A549 treated with DMSO at 1 μM for 4 hours (cell line): ENCODE data around the gene PXMP2. TPM values are rescaled to one million over a fixed set of nuclear protein-coding genes. Genes with fewer than 3 reads are reported as not detected.

Experiments
- total RNA-seq: library from RNA; stranded (reverse); fragments of 200-300 nt; extraction: Qiagen RNA extraction; gene quantifications from 5 replicates; pipeline ENCODE4 v1.2.3, GENCODE V29; 2022; ENCODE audit warnings: low read depth

The PXMP2 gene
- total RNA-seq: 22.5 to 30.1 TPM (median 28.6 TPM) in 5 replicates

DNA sequence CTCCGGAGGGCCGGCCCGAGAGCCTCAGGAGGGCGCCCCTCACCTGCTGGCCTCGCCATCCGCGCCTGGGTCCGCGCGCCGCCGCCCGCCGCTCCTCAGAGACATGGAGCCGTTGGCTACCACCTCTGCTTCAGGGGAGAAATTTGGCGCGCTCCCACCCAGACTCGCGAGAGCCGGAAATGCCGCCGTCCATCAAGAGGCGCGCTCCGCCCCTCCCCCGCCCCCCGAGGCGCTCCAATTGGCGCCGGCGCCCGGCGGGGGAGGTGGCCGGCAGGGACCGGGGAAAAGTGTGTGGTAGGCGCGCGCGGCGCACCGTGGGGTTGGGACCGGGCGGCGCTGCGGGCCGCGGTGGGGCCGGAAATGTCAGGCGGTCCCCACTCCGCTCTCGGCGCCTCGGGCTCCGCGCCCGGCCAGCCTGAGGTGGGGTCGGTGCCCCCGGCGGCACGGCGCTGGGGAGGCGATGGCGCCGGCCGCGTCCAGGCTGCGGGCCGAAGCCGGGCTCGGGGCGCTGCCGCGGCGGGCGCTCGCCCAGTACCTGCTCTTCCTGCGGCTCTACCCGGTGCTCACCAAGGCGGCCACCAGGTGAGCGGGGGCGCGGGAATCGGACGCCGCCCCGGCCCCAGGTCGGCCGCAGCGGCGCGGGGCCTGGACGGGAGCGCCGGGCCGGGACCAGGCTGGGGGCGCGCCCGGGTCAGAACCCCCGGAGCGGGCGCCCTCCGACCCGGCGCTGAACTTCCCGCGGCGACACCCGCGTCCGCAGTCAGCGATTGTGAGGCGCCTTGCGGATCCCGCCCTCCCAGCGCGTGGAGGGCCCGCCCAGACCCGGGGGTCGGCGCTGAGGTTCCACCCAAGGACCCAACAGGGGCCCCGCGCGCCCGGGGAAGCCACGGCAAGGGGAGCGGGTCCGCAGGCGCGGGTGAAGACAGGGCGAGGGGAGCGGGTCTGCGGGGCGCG, at the start of gene PXMP2, which contains the start of gene POLE:
TSS of gene PXMP2 (plus strand) at position 377 of the 954 bp plus-strand sequence. CDS start at position 461, 84 bp downstream.
TSS of gene POLE (minus strand) at position 132 of the 954 bp plus-strand sequence. CDS start at position 105, 27 bp downstream.

DNA sequence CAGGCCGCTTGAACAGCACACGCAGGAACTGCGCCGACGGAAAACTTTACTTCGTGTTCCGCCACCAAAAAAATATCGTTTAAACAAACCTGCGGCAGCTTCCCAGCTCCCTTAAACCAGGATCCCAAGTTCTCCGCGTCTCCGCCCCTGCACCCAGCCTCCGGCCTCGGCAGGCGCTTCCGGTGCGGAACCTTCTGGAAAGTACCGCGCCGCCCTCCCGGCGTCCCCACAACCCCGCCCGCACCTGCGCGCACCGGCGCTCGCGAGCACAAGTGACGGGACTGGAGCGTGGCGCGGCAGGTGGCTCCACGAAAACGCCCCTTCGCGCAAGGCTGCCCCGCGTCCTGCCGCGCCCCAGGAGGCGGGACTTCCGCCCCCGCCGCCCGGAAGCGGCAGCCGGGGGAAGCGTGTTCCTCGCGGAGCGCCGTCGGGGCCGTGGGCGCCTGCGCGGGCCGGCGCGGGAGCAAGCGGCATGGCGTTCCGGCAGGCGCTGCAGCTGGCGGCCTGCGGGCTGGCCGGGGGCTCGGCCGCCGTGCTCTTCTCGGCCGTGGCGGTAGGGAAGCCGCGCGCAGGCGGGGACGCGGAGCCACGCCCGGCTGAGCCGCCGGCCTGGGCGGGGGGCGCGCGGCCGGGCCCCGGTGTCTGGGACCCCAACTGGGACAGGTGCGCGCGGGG, 23.2 kb downstream of the PXMP2 start, which contains the start of gene PGAM5:
TSS of gene PGAM5 (plus strand) at position 438 of the 675 bp plus-strand sequence. CDS start at position 473, 35 bp downstream.

Other genes starting within 250 kb of the PXMP2 start
- gene FBRSL1, start 197.4 kb upstream of the PXMP2 start, total RNA-seq: 50.9 to 84.7 TPM (median 73.0 TPM) in 5 replicates
- gene LRCOL1, start 77.0 kb upstream of the PXMP2 start, total RNA-seq: not detected in 5 replicates
- not detected in 5 replicates for gene P2RX2, start 68.8 kb upstream of the PXMP2 start, total RNA-seq
- 42.9 to 49.3 TPM (median 45.1 TPM) in 5 replicates for gene POLE, start 245 bp upstream of the PXMP2 start, total RNA-seq
- 49.1 to 63.1 TPM (median 61.6 TPM) in 5 replicates for gene PGAM5, start 23.3 kb downstream of the PXMP2 start, total RNA-seq
- gene ANKLE2, start 74.2 kb downstream of the PXMP2 start, total RNA-seq: 79.2 to 96.7 TPM (median 84.8 TPM) in 5 replicates
- gene GOLGA3, start 141.3 kb downstream of the PXMP2 start, total RNA-seq: 20.1 to 29.0 TPM (median 24.2 TPM) in 5 replicates
- gene CHFR, start 200.0 kb downstream of the PXMP2 start, total RNA-seq: 18.7 to 23.6 TPM (median 22.3 TPM) in 5 replicates